Measurements from ENCODE around the gene C11orf65.

C11orf65 gene

GRCh38 chr11:108369064-108369463 is 98.3 kb downstream of the C11orf65 start:
- DNase-seq (ENCODE audit: low read depth in 2 of 2) = no peak

GRCh38 chr11:108368134-108368533 is 99.2 kb downstream of the C11orf65 start:
- DNase-seq (ENCODE audit: low read depth in 2 of 2) = no peak

- no peak for DNase-seq (ENCODE audit: low read depth in 2 of 2)
Observed at GRCh38 chr11:108364159-108364558, 103.2 kb downstream of the C11orf65 start.

- DNase-seq (ENCODE audit: low read depth in 2 of 2) = no peak
Observed at GRCh38 chr11:108351468-108351867, 115.9 kb downstream of the C11orf65 start.

GRCh38 chr11:108346451-108346850 is 120.9 kb downstream of the C11orf65 start:
- DNase-seq (ENCODE audit: low read depth in 2 of 2) = no peak

- DNase-seq (ENCODE audit: low read depth in 2 of 2) = no peak
Observed at GRCh38 chr11:108345767-108346166, 121.6 kb downstream of the C11orf65 start.

- DNase-seq (ENCODE audit: low read depth in 2 of 2) = no peak
Observed at GRCh38 chr11:108343714-108344113, 123.6 kb downstream of the C11orf65 start.

- DNase-seq (ENCODE audit: low read depth in 2 of 2) = no peak
Observed at GRCh38 chr11:108341654-108342053, 125.7 kb downstream of the C11orf65 start.

GRCh38 chr11:108340973-108341372 is 126.4 kb downstream of the C11orf65 start:
- DNase-seq (ENCODE audit: low read depth in 2 of 2) = no peak

- DNase-seq (ENCODE audit: low read depth in 2 of 2) = no peak
Observed at GRCh38 chr11:108338750-108339149, 128.6 kb downstream of the C11orf65 start.

GRCh38 chr11:108333403-108333899 is 133.9 kb downstream of the C11orf65 start:
- no peak for DNase-seq (ENCODE audit: low read depth in 2 of 2)

Data from stimulated activated CD8-positive, alpha-beta memory T cell treated with anti-CD3 and anti-CD28 coated beads, Interleukin-15, amount 100 ng/mL, for 48 hours (primary cell).